ENCODE results near the gene CAT. TPM values are rescaled to one million over a fixed set of nuclear protein-coding genes. Genes with fewer than 3 reads are reported as not detected.

The CAT gene
- total RNA-seq, 1 donor from 2014 or later = 82.6 TPM

DNA sequence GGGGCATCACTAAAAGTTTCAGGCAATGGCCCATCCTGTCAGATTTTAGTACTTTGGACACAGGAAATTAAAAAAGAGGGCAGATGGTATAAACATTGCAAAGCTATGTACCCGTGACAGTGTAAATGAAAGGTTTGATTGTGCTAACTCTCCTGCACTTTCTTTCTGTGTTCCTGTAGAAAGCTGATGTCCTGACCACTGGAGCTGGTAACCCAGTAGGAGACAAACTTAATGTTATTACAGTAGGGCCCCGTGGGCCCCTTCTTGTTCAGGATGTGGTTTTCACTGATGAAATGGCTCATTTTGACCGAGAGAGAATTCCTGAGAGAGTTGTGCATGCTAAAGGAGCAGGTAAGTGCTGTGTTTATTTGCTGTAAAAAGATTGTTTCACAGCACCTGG is 10.3 kb downstream of the CAT start:
- intact Hi-C loops (cut with DNase I) = no loop called here
- no peak for ATAC-seq

GRCh38 chr11:34451053-34451452 is 12.3 kb downstream of the CAT start:
- no peak for ATAC-seq
- no peak for DNase-seq (ENCODE audit: low spot score)
- intact Hi-C loops (cut with DNase I) = no loop called here

More for the DNA sequence above, 10.3 kb downstream of the CAT start:
- no peak for DNase-seq (ENCODE audit: low spot score)

GRCh38 chr11:34454308-34455032 is 15.7 kb downstream of the CAT start:
- no peak for DNase-seq (ENCODE audit: low spot score)
- intact Hi-C loops (cut with DNase I) = no loop called here
- no peak for ATAC-seq

- ATAC-seq = no peak
Observed at GRCh38 chr11:34457607-34458006, 18.9 kb downstream of the CAT start.

GRCh38 chr11:34458525-34458924 is 19.8 kb downstream of the CAT start:
- DNase-seq (ENCODE audit: low spot score) (no peak), ATAC-seq (no peak)
- intact Hi-C loops (cut with DNase I) = no loop called here

More at GRCh38 chr11:34457607-34458006, 18.9 kb downstream of the CAT start:
- intact Hi-C loops (cut with DNase I) = no loop called here
- DNase-seq (ENCODE audit: low spot score) = no peak

DNA sequence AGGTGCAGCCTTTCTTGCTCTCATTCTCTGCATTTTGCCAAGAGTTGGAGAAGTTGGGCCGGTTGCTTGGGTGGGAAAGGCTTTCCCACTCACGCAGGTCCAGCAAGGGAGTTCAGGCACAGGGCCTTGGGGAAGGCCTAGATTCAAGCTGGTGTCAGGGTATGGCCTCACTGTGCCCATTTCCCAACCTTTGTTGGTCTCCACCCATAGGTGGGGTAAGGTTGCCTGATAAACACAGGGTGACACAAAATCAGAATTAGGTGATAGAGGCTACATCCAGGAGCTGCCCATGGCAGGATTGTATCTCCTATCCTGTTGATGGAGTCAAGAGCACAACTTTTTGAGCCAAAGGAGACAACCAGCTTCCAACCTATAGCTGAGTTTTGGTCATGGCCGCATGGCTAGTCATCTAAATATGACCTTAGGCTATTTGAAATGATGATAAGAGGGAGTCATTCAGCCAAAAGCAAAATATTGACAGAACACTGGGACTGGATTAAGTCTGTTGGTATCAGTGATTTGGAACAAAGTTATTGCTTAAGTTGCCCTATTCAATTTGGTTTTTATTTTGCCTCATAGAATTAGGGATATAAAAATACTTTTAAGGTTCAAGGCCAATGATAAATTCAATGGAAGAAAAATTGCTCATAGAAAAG is 20.9 kb downstream of the CAT start:
- ATAC-seq = no peak
- no peak for DNase-seq (ENCODE audit: low spot score)
- intact Hi-C loops (cut with DNase I) = no loop called here

DNA sequence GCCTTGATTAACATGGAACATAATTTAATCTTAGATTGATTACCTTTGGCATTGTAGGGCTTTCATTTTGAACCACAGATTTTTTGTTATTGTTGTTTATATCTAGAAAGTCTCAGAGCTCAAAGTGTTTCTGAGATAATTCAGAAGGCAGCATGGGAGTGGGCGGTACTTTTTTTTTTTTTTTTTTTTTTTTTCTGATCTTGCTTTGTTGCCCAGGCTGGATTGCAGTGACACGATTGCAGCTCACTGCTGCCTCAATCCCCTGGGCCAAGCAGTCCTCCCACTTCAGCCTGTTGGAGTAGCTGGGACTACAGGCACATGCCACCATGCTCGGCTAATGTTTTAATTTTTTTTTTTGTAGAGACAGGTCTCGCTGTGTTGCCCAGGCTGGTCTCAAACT is 21.5 kb downstream of the CAT start:
- ATAC-seq (no peak), DNase-seq (ENCODE audit: low spot score) (no peak)
- intact Hi-C loops (cut with DNase I) = no loop called here

GRCh38 chr11:34461215-34461614 is 22.5 kb downstream of the CAT start:
- intact Hi-C loops (cut with DNase I) = no loop called here
- ATAC-seq (no peak), DNase-seq (ENCODE audit: low spot score) (no peak)

GRCh38 chr11:34464591-34465051 is 25.9 kb downstream of the CAT start:
- ATAC-seq (no peak), DNase-seq (ENCODE audit: low spot score) (no peak)
- intact Hi-C loops (cut with DNase I) = no loop called here

DNA sequence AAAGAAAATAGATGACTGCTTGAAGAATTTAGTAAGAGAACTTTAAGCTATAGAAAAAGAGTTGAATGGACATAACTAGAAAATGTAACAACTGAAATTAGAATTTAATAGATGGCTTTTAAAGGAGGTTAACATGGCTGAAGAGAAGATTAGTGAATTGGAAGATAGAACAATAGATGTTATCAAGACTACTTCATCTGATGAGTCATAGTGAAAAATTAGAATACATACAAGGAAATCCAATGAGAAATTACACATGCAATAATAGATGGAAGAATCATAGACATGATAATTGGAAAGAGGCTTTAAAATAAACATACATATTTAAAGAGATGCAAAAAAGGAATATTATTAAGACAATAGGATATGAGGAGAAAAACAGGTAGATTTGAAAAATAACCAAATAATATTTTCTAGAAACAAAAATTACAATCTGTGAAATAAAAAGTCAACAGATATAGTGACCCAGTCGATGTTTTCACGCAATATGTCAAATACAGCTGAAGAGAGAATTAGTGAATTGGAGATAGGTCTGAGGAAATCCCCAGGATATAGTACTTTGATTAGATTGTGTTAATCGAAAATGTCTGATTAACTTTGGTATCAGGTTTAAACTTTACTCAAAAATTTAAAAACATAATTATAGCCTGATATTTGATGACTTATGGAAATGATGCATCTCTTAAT is 28.2 kb downstream of the CAT start:
- ATAC-seq = no peak
- no peak for DNase-seq (ENCODE audit: low spot score)
- intact Hi-C loops (cut with DNase I) = no loop called here

- ATAC-seq (no peak), DNase-seq (ENCODE audit: low spot score) (no peak)
- intact Hi-C loops (cut with DNase I) = no loop called here
Observed at GRCh38 chr11:34468209-34468841, 29.6 kb downstream of the CAT start.

- DNase-seq (ENCODE audit: low spot score) (no peak), ATAC-seq (no peak)
- intact Hi-C loops (cut with DNase I) = no loop called here
Observed at GRCh38 chr11:34473603-34474169, 35.0 kb downstream of the CAT start.

GRCh38 chr11:34475656-34476055 is 36.9 kb downstream of the CAT start:
- intact Hi-C loops (cut with DNase I) = no loop called here
- no peak for ATAC-seq
- DNase-seq (ENCODE audit: low spot score) = no peak

DNA sequence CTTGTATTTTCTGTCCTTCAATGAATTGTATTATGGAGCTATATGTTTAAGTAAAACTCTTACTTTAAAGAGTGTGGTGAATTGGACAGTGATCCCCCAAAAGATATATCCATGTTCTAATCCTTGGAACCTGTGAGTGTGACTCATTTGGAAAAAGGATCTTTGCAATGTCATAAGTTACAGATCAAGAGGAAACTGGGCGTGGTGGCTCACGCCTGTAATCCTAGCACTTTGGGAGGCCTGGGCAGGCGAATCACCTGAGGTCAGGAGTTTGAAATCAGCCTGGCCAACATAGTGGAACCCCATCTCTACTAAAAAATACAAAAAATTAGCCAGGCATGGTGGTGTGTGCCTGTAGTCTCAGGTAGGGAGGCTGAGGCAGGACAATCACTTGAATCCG is 38.1 kb downstream of the CAT start:
- ATAC-seq = no peak
- DNase-seq (ENCODE audit: low spot score) = no peak
- intact Hi-C loops (cut with DNase I) = no loop called here

- intact Hi-C loops (cut with DNase I) = no loop called here
- ATAC-seq (no peak), DNase-seq (ENCODE audit: low spot score) (no peak)
Observed at GRCh38 chr11:34478845-34479663, 40.3 kb downstream of the CAT start.

- ATAC-seq = no peak
- no peak for DNase-seq (ENCODE audit: low spot score)
- intact Hi-C loops (cut with DNase I) = no loop called here
Observed at GRCh38 chr11:34480314-34480713, 41.6 kb downstream of the CAT start.

DNA sequence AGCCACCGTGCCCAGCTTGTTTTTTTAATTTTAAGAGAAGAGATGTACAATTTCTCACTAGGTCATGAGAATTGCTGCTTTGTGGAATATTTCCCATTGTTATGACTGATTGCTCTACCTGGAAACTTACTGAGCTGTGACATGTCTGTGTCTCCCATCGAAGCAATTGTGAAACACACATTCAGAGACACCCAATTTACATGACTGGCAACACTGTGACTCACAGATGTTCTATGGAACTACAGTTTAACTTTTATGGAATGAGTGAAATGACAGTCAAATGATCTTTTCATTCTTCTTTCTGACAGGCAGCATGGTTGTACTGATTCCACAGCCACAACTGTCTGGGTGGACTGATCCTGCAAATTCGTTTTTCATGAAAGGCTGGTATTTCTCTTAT is 42.6 kb downstream of the CAT start:
- intact Hi-C loops (cut with DNase I) = no loop called here
- ATAC-seq (no peak), DNase-seq (ENCODE audit: low spot score) (no peak)

DNA sequence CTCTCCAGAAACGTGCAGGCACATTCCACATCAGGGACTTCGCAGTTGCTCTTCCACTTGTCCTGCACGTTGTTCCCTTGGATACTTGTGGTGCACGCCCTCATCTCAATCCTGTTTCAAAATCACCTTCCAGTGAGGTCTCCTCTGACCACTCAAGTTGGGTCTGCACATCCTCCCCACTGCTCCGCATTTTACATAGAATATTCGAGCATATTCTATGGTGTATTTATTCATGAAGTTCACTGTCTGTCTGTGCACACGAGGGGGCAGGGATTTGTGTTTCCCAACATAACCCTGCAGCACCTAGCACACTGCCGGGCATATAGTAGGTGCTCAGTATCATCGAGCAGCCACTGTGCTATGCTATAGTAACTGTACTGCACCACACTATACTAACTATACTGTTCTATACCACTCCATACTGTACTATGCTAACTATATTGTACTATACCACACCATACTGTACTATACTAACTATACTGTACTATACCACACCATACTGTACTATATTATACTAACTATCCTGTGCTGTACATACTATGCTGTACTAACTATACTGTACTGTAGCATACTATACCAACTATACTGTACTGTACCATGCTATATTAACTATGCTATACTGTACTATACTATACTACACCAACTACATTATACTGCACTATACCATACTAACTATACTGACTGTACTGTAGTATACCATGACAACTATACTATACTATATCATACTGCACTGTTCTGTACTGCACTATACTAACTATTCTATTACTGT is 44.6 kb downstream of the CAT start:
- no peak for ATAC-seq
- intact Hi-C loops (cut with DNase I) = no loop called here
- no peak for DNase-seq (ENCODE audit: low spot score)

All from sciatic nerve (tissue), 2 donors.